Measurements from ENCODE around the gene NOC3L.

The NOC3L gene

DNA sequence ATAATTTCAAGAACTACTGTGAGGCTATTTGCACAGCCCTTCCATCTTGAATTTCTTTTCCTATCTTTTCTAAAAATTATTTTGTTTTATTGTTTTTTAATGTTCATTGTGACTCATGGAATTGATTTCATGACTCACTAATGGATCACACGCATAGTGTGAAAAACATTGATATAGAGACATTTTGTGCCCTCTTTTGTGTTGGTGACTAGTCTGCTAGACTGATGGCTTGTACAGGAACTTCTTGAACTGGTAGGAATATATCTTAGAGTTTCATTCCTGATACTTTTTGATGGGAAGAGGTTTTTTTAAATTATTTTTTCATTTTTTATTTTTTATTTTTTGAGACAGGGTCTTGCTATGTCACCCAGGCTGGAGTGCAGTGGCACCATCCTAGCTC is 12.6 kb upstream of the NOC3L start:
- Histone ChIP-seq H3K36me3 (ENCODE audit: control insufficient read depth in 1 of 2, insufficient read depth in 2 of 2, low read length in 2 of 2) (no peaks in the 10 kb centered on the region), H3K18ac (ENCODE audit: low read length) (no peak overlapping the region), H2AFZ (ENCODE audit: insufficient read depth, low read length, poor library complexity) (no peak overlapping the region), H3K9me3 (ENCODE audit: insufficient read depth, low read depth, low read length) (no peaks in the 10 kb centered on the region), H3K4me3 (ENCODE audit: low read depth, low read length) (no peak overlapping the region), H3K4me1 (ENCODE audit: control insufficient read depth in 1 of 2, insufficient read depth in 2 of 2, low read length in 2 of 2) (peaks cover 0 to 1% of the 10 kb centered on the region in 2 experiments), H3K79me1 (ENCODE audit: low read length) (no peaks in the 10 kb centered on the region), H2AK5ac (ENCODE audit: low read length) (no peak overlapping the region), H3K14ac (ENCODE audit: low read length) (no peak overlapping the region), H2BK120ac (ENCODE audit: insufficient read depth, low read length, poor library complexity) (no peak overlapping the region), H2BK5ac (ENCODE audit: low read depth, low read length, poor library complexity) (no peak overlapping the region), H3K27me3 (ENCODE audit: insufficient read depth, low read length) (no peaks in the 10 kb centered on the region), H3K27ac (ENCODE audit: low read depth, low read length) (no peak overlapping the region), H3K9ac (ENCODE audit: low read length) (no peak overlapping the region), H3K23ac (ENCODE audit: low read length) (no peak overlapping the region), H2BK12ac (ENCODE audit: low read length) (no peak overlapping the region), H4K8ac (ENCODE audit: low read depth, low read length) (no peak overlapping the region), H3K4ac (ENCODE audit: low read depth, low read length) (no peak overlapping the region), H4K91ac (ENCODE audit: low read depth, low read length) (no peak overlapping the region), H4K12ac (ENCODE audit: low read depth, low read length) (no peak overlapping the region), H3K4me2 (ENCODE audit: low read length) (no peak overlapping the region), H3K79me2 (ENCODE audit: control insufficient read depth, insufficient read depth, low read length, poor library complexity) (no peaks in the 10 kb centered on the region)
- no CpG with 5 or more reads among the region's 1 CpG for WGBS (ENCODE audit: extremely low coverage, insufficient coverage, insufficient read length)
- DNase-seq = no peak

DNA sequence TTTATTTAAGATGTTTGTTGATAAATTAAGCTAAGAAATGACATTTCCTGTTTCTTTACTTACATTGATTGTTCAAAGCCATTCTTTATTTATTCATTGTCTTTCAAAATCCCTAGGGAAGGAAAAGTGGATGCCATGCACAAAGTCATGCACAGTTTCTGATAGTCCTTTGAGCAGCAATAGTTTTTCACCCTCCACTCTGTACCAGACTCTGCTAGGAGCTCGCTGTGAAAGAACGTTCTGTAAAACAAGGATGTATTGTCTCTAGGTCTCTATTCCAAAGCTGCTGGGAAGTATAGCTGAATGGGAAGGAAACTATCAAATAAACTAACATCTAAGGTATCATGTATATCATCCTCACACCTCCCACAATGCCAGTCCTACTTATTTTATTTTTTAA is 7.8 kb upstream of the NOC3L start:
- H3K27ac ChIP-seq (ENCODE audit: low read depth, low read length) = no peak overlapping the region
- no peak overlapping the region for H3K4ac ChIP-seq (ENCODE audit: low read depth, low read length)
- no peak overlapping the region for H2AK5ac ChIP-seq (ENCODE audit: low read length)
- no peak overlapping the region for H2BK5ac ChIP-seq (ENCODE audit: low read depth, low read length, poor library complexity)
- no peak overlapping the region for H2BK12ac ChIP-seq (ENCODE audit: low read length)
- no peak overlapping the region for H4K91ac ChIP-seq (ENCODE audit: low read depth, low read length)
- H2BK120ac ChIP-seq (ENCODE audit: insufficient read depth, low read length, poor library complexity) = no peak overlapping the region
- WGBS (ENCODE audit: extremely low coverage, insufficient coverage, insufficient read length) = no CpG with 5 or more reads among the region's 2 CpGs
- H3K9me3 ChIP-seq (ENCODE audit: insufficient read depth, low read depth, low read length) = no peaks in the 10 kb centered on the region
- no peak overlapping the region for H3K14ac ChIP-seq (ENCODE audit: low read length)
- no peak overlapping the region for H3K23ac ChIP-seq (ENCODE audit: low read length)
- no peaks in the 10 kb centered on the region for H3K79me1 ChIP-seq (ENCODE audit: low read length)
- no peak overlapping the region for H2AFZ ChIP-seq (ENCODE audit: insufficient read depth, low read length, poor library complexity)
- H3K4me3 ChIP-seq (ENCODE audit: low read depth, low read length) = no peak overlapping the region
- no peak overlapping the region for H3K4me2 ChIP-seq (ENCODE audit: low read length)
- H3K18ac ChIP-seq (ENCODE audit: low read length) = no peak overlapping the region
- no peaks in the 10 kb centered on the region for H3K4me1 ChIP-seq (ENCODE audit: control insufficient read depth in 1 of 2, insufficient read depth in 2 of 2, low read length in 2 of 2)
- no peak overlapping the region for H4K8ac ChIP-seq (ENCODE audit: low read depth, low read length)
- H3K27me3 ChIP-seq (ENCODE audit: insufficient read depth, low read length) = no peaks in the 10 kb centered on the region
- no peaks in the 10 kb centered on the region for H3K79me2 ChIP-seq (ENCODE audit: control insufficient read depth, insufficient read depth, low read length, poor library complexity)
- H4K12ac ChIP-seq (ENCODE audit: low read depth, low read length) = no peak overlapping the region
- no peaks in the 10 kb centered on the region for H3K36me3 ChIP-seq (ENCODE audit: control insufficient read depth in 1 of 2, insufficient read depth in 2 of 2, low read length in 2 of 2)
- H3K9ac ChIP-seq (ENCODE audit: low read length) = no peak overlapping the region
- DNase-seq = no peak

DNA sequence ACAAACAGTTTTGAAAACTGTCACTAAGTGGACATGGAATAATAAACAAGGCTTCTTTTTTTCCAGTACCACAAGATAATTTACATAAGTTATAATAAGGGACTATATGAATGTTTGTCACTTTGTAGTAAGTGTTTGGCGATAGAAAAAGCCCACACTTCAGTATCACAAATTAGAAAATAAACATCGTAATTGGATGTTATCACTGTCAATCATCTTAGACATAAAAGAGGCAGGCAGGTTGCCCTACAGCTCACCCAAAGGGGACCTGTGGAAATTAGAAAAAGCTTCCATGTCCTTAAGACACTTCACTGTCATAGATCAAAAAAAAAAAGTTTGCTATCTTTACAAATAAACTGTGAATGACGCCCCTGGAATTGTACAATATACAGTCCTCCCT is 3.6 kb upstream of the NOC3L start:
- H3K18ac ChIP-seq (ENCODE audit: low read length) = no peak overlapping the region
- H3K9ac ChIP-seq (ENCODE audit: low read length) = no peak overlapping the region
- H3K79me1 ChIP-seq (ENCODE audit: low read length) = no peaks in the 10 kb centered on the region
- peaks cover 1% of the 10 kb centered on the region for H3K79me2 ChIP-seq (ENCODE audit: control insufficient read depth, insufficient read depth, low read length, poor library complexity)
- H4K8ac ChIP-seq (ENCODE audit: low read depth, low read length) = no peak overlapping the region
- no peak overlapping the region for H3K4me3 ChIP-seq (ENCODE audit: low read depth, low read length)
- no peak for DNase-seq
- WGBS (ENCODE audit: extremely low coverage, insufficient coverage, insufficient read length) = no CpG with 5 or more reads among the region's 3 CpGs
- no peak overlapping the region for H2AFZ ChIP-seq (ENCODE audit: insufficient read depth, low read length, poor library complexity)
- H3K4ac ChIP-seq (ENCODE audit: low read depth, low read length) = no peak overlapping the region
- no peak overlapping the region for H4K91ac ChIP-seq (ENCODE audit: low read depth, low read length)
- no peak overlapping the region for H3K4me2 ChIP-seq (ENCODE audit: low read length)
- no peak overlapping the region for H2BK5ac ChIP-seq (ENCODE audit: low read depth, low read length, poor library complexity)
- no peak overlapping the region for H3K27ac ChIP-seq (ENCODE audit: low read depth, low read length)
- no peak overlapping the region for H2BK12ac ChIP-seq (ENCODE audit: low read length)
- H2BK120ac ChIP-seq (ENCODE audit: insufficient read depth, low read length, poor library complexity) = no peak overlapping the region
- no peak overlapping the region for H3K23ac ChIP-seq (ENCODE audit: low read length)
- no peak overlapping the region for H4K12ac ChIP-seq (ENCODE audit: low read depth, low read length)
- H3K9me3 ChIP-seq (ENCODE audit: insufficient read depth, low read depth, low read length) = no peaks in the 10 kb centered on the region
- H3K4me1 ChIP-seq (ENCODE audit: control insufficient read depth in 1 of 2, insufficient read depth in 2 of 2, low read length in 2 of 2) = no peaks in the 10 kb centered on the region
- H3K36me3 ChIP-seq (ENCODE audit: control insufficient read depth in 1 of 2, insufficient read depth in 2 of 2, low read length in 2 of 2) = no peaks in the 10 kb centered on the region
- H3K27me3 ChIP-seq (ENCODE audit: insufficient read depth, low read length) = no peaks in the 10 kb centered on the region
- no peak overlapping the region for H3K14ac ChIP-seq (ENCODE audit: low read length)
- H2AK5ac ChIP-seq (ENCODE audit: low read length) = no peak overlapping the region

DNA sequence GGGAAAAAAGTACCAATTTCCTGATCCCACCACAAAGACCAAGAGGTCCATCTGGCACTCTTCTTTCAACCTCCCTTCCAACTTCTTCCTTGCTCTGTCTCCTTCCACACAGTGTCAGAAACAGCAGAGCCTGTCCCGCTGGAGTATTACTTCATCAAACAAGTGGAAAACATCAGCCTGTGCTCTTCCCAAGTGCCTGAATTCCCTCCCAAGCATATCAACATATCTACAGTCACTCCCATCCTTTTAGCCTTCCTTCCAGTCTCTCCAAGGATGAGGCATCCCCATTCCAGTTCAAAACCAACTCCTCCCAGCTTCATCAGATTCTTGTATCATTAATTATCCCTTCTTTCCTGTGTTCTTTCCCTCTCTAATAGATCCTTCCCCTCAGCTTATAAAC is 1.7 kb upstream of the NOC3L start:
- Histone ChIP-seq H2BK12ac (ENCODE audit: low read length) (no peak overlapping the region), H3K79me2 (ENCODE audit: control insufficient read depth, insufficient read depth, low read length, poor library complexity) (peaks cover 1% of the 10 kb centered on the region), H3K4ac (ENCODE audit: low read depth, low read length) (no peak overlapping the region), H4K12ac (ENCODE audit: low read depth, low read length) (no peak overlapping the region), H3K36me3 (ENCODE audit: control insufficient read depth in 1 of 2, insufficient read depth in 2 of 2, low read length in 2 of 2) (no peaks in the 10 kb centered on the region), H3K14ac (ENCODE audit: low read length) (no peak overlapping the region), H2AK5ac (ENCODE audit: low read length) (no peak overlapping the region), H3K27me3 (ENCODE audit: insufficient read depth, low read length) (no peaks in the 10 kb centered on the region), H3K4me1 (ENCODE audit: control insufficient read depth in 1 of 2, insufficient read depth in 2 of 2, low read length in 2 of 2) (no peaks in the 10 kb centered on the region), H3K79me1 (ENCODE audit: low read length) (no peaks in the 10 kb centered on the region), H2BK120ac (ENCODE audit: insufficient read depth, low read length, poor library complexity) (no peak overlapping the region), H3K4me2 (ENCODE audit: low read length) (no peak overlapping the region), H2AFZ (ENCODE audit: insufficient read depth, low read length, poor library complexity) (no peak overlapping the region), H4K8ac (ENCODE audit: low read depth, low read length) (no peak overlapping the region), H4K91ac (ENCODE audit: low read depth, low read length) (no peak overlapping the region), H3K18ac (ENCODE audit: low read length) (no peak overlapping the region), H3K23ac (ENCODE audit: low read length) (no peak overlapping the region), H3K4me3 (ENCODE audit: low read depth, low read length) (no peak overlapping the region), H3K27ac (ENCODE audit: low read depth, low read length) (no peak overlapping the region), H2BK5ac (ENCODE audit: low read depth, low read length, poor library complexity) (no peak overlapping the region), H3K9me3 (ENCODE audit: insufficient read depth, low read depth, low read length) (no peaks in the 10 kb centered on the region), H3K9ac (ENCODE audit: low read length) (no peak overlapping the region)
- no peak for DNase-seq
- no CpG with 5 or more reads among the region's 1 CpG for WGBS (ENCODE audit: extremely low coverage, insufficient coverage, insufficient read length)

Data from trophoblast cell (in vitro differentiated cells and primary cell).